Measurements from ENCODE around the gene IL27RA.

IL27RA gene

GRCh38 chr19:14059652-14060155 is 28.1 kb downstream of the IL27RA start:
- DNase-seq: no peak

GRCh38 chr19:14061081-14061749 is 29.7 kb downstream of the IL27RA start:
- no peak for DNase-seq

GRCh38 chr19:14061751-14062557 is 30.4 kb downstream of the IL27RA start, which contains the start of gene PALM3:
Gene PALM3, minus strand, starts transcription at chr19:14062076. Its CDS starts 96 bp downstream, at chr19:14061980.
- DNase-seq: no peak

- no peak for DNase-seq
These were observed 30.9 kb downstream of the IL27RA start for GRCh38 chr19:14062558-14062855.

- DNase-seq: no peak
These were observed 31.5 kb downstream of the IL27RA start for GRCh38 chr19:14063105-14063504.

GRCh38 chr19:14066134-14066533 is 34.6 kb downstream of the IL27RA start:
- DNase-seq: no peak

- no peak for DNase-seq
These were observed 38.9 kb downstream of the IL27RA start for GRCh38 chr19:14070268-14071050.

- peak; percentile 66 to 72 for DNase-seq
These were observed 41.1 kb downstream of the IL27RA start, which contains the start of gene MISP3 for GRCh38 chr19:14072535-14073260. Gene MISP3, plus strand, starts transcription at chr19:14072786. Its CDS starts 524 bp downstream, at chr19:14073310.

- DNase-seq: peak; percentile 75 to 77
These were observed 41.8 kb downstream of the IL27RA start for GRCh38 chr19:14073261-14073924.

GRCh38 chr19:14073925-14074838 is 42.6 kb downstream of the IL27RA start:
- peak; percentile 59 to 66 for DNase-seq

- no peak for DNase-seq
These were observed 46.8 kb downstream of the IL27RA start for GRCh38 chr19:14078411-14078810.

GRCh38 chr19:14080887-14081796 is 49.6 kb downstream of the IL27RA start:
- DNase-seq: peak; percentile 99

- peak; percentile 38 to 46 for DNase-seq
These were observed 50.5 kb downstream of the IL27RA start for GRCh38 chr19:14081797-14082674.

- DNase-seq: no peak
These were observed 51.1 kb downstream of the IL27RA start for GRCh38 chr19:14082675-14082960.

GRCh38 chr19:14085309-14085995 is 53.9 kb downstream of the IL27RA start, which contains the start of gene C19orf67:
Gene C19orf67, minus strand, starts transcription at chr19:14085783. Its CDS starts 156 bp downstream, at chr19:14085627.
- DNase-seq: no peak

- no peak for DNase-seq
These were observed 54.5 kb downstream of the IL27RA start for GRCh38 chr19:14086098-14086497.

GRCh38 chr19:14088634-14089411 is 57.3 kb downstream of the IL27RA start:
- no peak for DNase-seq

- DNase-seq: peak in 1 of 2 experiments; percentile 27
These were observed 57.8 kb downstream of the IL27RA start for GRCh38 chr19:14089412-14089661.
